ENCODE results near the gene TMPRSS3.
A peak's percentile ranks its signal among the peaks of the same experiment; 100 is the strongest.

TMPRSS3 gene

DNA sequence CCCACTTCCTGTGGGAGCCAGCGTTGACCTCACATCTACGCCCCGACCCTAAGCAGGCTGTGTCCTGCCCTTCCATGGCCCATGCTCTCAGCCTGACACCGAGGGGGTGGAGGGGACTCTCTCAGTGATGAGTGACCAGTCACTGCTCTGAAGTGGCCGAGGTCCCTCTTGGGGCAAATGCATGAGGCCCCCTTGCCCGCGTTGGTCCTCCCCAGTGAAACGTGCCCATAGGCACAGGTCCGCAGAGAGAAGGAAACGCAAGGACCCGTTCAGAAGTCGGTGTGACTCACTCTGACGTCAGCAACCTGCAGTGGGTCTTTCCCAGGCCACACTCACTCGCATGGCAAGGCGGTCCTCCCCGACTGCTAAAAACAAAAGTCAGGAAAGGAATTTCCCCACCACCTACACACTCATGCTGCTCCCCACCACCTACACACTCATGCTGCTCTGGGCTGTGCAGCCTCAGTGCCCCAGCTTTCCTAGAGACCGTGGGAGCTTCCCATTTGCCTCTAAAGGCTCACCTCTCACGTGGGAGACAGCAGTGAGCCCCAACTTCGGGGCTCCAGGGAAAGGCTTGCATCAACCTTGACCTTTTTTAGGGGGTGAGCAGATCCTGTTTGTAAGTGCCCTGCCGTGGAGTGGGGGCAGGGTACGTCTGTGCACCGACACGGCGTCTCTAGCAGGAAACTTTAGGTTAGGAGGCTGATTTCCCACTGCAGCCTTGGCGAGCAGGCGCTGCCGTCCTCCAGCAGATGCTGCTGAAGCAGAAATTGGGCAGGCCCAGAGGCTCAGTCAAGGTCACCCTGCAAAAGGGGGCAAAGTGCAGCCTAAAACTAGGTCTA, 19.3 kb upstream of the TMPRSS3 start:
- H3K4me3 ChIP-seq (ENCODE audit: low read depth, low read length), result peak overlapping the region; percentile 21
- TF ChIP-seq, protein P1, sequence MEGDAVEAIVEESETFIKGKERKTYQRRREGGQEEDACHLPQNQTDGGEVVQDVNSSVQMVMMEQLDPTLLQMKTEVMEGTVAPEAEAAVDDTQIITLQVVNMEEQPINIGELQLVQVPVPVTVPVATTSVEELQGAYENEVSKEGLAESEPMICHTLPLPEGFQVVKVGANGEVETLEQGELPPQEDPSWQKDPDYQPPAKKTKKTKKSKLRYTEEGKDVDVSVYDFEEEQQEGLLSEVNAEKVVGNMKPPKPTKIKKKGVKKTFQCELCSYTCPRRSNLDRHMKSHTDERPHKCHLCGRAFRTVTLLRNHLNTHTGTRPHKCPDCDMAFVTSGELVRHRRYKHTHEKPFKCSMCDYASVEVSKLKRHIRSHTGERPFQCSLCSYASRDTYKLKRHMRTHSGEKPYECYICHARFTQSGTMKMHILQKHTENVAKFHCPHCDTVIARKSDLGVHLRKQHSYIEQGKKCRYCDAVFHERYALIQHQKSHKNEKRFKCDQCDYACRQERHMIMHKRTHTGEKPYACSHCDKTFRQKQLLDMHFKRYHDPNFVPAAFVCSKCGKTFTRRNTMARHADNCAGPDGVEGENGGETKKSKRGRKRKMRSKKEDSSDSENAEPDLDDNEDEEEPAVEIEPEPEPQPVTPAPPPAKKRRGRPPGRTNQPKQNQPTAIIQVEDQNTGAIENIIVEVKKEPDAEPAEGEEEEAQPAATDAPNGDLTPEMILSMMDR (IDR thresholded peaks at IDR 0.05; ENCODE audit: insufficient read depth, low read depth, low read length, missing control alignments), result no peak
- peak; percentile 94 for DNase-seq (ENCODE audit: low read depth)

DNA sequence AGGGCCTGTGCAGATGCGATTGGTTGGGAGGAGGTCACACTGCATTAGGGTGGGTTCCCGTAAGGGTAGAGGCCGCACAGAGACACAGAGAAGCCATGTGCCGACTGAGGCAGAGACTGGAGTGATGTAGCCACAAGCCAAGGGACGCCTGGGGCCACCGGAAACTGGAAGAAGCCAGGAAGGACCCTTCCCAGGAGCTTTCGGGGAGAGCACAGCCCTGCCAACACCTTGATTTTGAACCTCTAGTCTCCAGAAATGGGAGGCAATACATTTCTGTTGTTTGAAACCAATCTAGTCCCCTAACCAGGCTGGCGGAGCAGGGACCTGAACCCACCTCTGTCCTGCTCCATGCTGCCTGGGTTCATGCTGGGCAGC, 18.7 kb upstream of the TMPRSS3 start:
- TF ChIP-seq, protein P1 (IDR thresholded peaks at IDR 0.05; ENCODE audit: insufficient read depth, low read depth, low read length, missing control alignments), result no peak
- H3K4me3 ChIP-seq (ENCODE audit: low read depth, low read length), result peak overlapping the region; percentile 21
- DNase-seq (ENCODE audit: low read depth), result no peak

DNA sequence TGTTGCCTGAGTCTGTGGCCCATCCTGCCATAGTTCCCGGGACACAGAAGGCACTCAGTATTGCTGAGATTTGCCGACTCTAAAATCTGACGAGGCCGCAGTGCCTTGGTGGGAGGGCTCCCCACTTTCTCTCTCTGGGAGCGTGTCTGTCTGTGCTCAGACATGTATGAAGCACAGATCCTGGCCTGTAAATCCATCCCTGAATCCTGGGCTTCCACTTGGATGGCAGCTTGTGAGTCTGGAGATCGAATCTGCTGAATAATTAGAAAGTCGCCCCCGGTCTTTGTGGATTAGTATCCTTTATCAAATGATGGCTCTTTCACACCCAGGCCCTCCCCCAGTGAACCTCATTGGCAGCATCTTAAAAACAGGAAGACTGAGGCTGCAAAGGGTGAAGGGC, 18.2 kb upstream of the TMPRSS3 start:
- H3K4me3 ChIP-seq (ENCODE audit: low read depth, low read length), result no peak overlapping the region
- TF ChIP-seq, protein P1 (IDR thresholded peaks at IDR 0.05; ENCODE audit: insufficient read depth, low read depth, low read length, missing control alignments), result no peak
- DNase-seq (ENCODE audit: low read depth), result no peak

DNA sequence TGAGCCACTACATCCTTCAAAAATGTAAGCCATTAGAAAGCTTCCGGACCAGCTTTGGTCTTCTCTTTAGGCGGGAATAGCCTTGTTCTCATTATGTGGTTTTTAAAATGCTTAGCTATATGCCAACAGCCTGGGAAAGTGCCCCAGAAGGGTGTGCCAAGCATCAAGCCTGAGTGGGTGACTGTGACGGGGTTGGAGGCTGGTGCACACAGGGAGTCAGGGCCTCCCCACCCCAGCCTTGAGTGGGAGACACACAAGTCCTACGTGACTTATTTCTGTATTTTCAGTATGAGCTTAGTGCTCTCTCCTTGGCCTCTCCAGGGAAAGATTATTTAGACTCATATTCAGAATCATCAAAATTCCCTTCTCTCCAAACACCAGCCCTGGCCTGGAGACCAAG, 17.6 kb upstream of the TMPRSS3 start:
- peak; percentile 47 for DNase-seq (ENCODE audit: low read depth)
- no peak overlapping the region for H3K4me3 ChIP-seq (ENCODE audit: low read depth, low read length)
- TF ChIP-seq, protein P1 (IDR thresholded peaks at IDR 0.05; ENCODE audit: insufficient read depth, low read depth, low read length, missing control alignments), result no peak

DNA sequence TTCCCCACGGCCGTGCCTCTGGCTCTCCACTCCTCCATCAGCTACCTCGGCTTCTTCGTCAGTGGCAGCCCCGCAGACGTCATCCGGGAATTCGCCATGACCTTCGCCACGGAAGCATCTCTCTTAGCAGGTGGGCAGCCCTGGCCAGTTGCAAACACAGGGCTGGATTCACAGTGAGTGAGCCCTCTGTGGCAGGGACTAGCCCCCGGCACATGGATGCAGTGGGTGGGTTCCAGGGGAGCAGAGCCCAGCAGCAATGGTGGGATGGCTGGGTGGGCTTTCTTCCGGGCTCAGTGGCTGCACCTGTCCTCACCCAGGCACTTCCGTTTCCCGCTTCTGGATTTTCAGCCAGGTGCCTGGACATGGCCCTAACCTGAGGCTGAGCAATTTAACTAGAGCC, 17.2 kb upstream of the TMPRSS3 start:
- TF ChIP-seq, protein P1 (IDR thresholded peaks at IDR 0.05; ENCODE audit: insufficient read depth, low read depth, low read length, missing control alignments), result no peak

DNA sequence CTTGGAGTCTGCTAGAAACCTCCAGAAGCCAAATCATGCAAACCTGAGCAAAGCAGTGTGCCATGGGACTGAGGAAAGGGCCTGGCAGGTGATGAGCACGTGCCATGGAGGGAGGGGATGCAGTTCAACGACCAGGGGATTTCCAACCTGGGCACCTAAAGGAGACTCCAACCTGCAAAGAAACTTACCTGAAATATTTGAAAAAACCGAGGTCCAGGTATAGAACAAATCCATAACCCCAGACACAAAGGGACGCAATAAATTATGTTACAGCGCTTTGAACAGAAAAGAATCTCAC, 16.7 kb upstream of the TMPRSS3 start:
- TF ChIP-seq, protein P1 (IDR thresholded peaks at IDR 0.05; ENCODE audit: insufficient read depth, low read depth, low read length, missing control alignments), result no peak
- H3K4me3 ChIP-seq (ENCODE audit: low read depth, low read length), result no peak overlapping the region
- DNase-seq (ENCODE audit: low read depth), result no peak

More for the DNA sequence above, 17.2 kb upstream of the TMPRSS3 start:
- no peak for DNase-seq (ENCODE audit: low read depth)
- no peak overlapping the region for H3K4me3 ChIP-seq (ENCODE audit: low read depth, low read length)
